GM21360 (cell line): ENCODE data around the gene LEFTY1.

Experiments used
- ATAC-seq: cut with Tn5 transposase; IDR thresholded peaks from one replicate; pipeline ENCODE4 v1.9.1; 2021; ENCODE audit warnings: mild to moderate bottlenecking, moderate library complexity; ENCODE audit not compliant: unreplicated experiment

The LEFTY1 gene

DNA sequence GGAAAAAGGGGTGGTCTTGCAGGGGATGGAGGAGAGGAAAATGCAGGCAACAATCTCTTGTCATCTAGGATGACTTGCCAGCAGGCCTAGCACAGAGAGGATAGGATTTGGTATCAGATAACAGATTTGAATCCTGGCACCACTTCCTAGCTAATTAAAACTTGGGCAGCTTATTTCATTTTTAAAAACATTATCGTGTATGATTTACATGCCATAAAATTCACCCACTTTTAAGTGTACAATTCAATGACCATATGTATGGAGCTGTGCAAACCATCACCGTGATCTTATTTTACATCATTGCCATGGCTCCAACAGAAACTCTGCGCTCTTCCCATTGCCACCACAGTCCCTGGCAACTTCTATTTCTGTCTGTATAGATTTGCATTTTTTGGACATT lies 28.2 kb upstream of the LEFTY1 start:
- no peak for ATAC-seq

DNA sequence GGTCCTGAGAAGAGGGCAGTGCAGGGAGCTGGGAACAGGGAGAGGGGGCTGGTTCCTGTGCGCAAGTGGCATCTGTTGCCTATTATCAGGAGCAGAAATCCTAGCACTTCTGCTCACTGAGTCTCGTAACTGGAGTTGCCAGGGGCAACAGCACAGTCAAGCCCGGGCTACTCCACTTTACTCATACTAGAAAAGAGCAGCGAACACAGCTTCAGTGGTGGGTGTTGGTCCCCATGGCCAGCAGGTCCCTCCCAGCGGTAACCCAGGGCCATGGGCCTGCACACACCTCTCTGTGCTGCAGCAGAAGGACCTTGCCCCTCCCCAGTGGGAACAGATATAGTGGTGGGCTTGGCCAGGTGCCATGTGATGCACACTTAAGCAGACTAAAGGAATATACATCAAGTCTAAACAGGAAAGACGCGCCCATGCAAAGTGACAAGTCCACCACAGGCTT lies 26.6 kb upstream of the LEFTY1 start:
- no peak for ATAC-seq

DNA sequence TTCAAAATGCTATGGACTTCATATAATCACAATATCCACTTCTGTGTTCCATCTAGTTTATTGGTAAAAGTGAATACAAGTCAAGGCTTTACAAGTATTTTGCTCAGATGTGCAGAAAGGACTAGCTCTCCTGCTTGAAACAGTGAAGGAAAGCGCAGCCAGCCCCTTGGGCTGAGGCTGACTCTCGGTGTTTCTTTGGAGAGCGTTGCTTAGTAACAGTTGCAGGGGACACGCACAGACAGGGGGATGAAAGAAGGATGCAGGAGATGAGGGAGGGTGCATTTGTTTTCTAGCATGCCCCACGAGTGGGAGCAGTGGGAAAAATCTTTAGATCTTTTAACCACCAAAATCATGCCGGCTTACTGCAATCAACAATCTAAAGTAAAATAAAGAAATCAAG lies 26.0 kb upstream of the LEFTY1 start:
- ATAC-seq = no peak

DNA sequence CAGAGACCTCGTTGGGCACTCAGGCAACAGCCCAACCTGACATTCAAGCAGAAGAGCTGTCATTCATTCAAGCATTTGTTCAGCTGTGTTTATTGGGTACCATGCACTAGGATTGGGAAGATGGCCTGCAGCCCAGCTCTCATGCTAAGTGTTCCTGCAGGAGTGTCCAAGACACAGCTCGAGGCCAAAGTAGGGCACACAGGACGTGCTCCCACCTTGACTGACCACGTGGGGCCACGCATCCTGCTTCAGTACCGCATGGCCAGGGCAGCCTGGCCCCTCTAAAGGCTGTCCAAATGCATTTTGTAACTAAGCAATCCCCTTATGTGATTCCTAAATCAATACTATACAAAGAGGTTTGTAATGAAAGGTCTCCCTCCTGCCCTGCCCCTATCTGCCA lies 25.4 kb upstream of the LEFTY1 start:
- ATAC-seq = no peak

DNA sequence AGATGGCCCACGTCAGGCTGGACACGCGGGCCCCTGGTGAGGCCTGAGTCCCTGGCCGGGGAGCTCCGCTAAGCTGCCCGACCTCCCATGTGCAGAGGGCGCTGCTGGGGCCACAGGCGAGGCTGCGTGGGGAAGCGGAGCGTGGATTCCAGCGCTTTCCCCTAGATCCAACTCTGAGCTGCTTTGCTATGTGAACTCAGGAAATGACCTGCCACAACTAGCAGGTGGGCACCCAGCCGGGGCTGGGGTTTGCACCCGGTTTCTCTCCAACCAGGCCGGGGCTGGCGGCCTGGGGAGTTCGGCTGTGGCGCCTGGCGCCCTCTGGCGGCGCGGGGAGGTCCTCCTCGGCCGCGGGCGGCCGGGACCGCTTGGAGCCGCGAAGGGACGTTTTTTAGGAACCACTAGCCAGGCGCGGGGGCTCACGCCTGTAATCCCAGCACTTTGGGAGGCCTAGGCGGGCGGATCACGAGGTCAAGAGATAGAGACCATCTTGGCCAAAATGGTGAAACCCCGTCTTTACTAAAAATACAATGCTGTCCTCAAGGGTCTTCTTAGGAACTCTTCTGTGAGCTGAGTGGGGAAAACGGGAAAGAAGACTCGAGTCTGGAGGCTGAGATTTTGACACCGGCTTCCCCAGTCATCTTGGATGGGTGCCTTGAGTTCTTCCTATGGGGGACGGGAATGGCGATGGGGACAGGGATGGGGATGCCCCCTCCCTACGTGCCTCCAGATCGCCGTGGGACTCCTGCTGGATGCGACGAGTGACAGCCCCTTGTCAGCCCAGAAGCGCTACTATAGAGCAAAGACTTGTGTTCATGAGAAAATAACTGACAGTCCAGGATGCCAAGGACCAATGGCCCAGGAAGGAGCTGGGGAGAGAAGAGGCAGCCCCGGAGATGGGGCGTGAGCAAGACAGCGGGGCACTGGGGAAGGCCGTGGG lies 22.5 kb upstream of the LEFTY1 start:
- ATAC-seq = peak; percentile 70

DNA sequence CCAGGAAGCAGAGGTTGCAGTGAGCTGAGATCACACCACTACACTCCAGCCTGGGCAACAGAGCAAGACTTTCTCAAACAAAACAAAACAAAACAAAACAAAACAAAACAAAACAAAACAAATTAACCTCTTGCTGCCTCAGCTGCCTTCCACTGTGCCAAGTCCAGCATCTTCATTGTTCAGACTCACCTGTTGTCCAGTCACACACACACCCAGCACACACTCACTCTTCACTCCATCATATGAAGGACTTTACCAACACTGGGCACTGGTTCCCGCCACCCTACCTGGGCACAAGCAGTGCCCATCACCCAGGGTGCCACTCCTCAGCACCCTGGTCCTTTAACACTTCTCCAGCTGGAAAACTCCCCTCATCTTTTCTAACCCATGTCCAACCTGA lies 20.5 kb upstream of the LEFTY1 start:
- no peak for ATAC-seq

DNA sequence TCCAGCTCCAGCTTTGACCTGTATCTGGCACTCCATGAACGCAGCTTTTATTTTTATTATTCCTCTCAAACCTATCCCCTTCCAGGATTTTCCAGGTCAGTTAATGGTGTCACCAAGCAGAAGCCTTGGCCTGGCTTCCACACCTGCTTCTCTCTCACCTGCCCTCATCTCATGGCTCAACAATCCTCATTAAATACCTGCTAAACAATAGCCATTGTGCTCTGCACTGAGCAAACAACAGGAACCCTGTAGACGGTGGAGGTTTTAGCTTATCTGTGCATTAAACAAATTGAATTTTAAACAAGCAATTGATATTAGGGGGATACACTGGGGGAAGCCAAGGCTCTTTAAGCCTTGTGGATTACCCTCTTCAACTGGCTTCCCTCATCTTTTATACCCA lies 19.8 kb upstream of the LEFTY1 start:
- ATAC-seq = no peak

DNA sequence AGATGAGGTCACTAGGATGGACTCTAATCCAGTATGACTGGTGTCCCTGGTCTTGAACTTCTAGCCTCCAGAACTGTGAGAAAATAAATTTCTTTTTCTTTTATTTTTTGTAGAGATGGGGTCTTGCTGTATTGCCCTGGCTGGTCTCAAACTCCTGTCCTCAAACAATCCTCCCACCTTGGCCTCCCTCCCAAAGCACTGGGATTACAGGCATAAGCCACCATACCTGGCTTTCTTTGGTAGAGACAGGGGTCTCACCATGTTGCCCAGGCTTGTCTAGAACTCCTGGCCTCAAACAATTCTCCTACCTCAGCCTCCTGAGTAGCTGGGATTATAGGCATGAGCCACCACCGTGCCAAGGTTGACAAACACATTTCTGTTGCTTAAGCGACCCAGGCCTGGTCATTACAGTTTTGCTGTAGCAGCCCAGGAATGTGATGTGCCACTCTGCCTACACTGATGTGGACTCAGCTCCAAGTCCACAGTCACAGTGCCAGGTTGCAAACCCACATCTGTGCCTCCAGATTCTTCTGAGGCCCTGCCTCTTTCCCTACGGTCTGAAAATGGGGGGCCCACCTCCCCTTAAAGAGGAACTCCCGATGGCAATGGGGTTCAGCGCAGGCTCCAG lies 19.2 kb upstream of the LEFTY1 start:
- ATAC-seq = no peak

DNA sequence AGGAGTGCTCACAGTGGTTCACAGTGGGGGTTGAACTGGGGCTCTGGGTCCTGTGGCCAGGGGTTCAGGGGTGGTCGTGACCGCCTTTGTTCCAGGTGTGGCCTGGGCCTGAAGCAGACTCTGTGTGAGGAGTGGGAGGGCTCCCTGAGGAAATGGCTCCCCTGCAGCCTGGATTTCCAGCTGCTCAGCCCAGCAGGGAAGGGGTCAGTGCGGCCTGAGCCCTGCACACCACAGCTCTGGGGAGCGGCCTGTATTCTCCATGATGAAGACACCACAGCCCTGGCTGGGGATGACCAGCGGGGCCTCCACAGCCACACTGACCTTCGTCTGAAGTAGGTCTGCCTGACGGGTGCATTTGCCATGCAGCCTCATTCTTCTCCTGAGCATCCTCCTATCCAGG lies 18.4 kb upstream of the LEFTY1 start:
- ATAC-seq = no peak

DNA sequence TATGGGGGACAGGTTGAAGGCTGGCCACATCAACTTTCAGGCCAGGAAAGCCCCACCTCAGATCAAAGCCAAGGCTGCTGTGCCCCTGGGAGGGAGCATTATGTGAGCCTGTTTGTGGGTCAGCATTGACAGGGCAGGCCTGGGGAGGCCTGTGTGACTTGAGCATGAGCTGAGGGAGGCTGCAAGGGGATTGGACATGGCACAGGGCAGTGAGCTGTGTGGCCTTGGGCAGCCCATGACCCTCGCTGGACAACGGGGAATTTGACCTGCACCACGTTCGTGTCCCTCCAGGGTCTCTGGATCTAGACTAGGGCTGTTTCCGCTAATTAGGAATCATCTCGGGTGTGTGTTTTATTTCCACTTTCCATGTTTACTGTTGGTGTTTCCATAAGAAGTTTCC lies 17.5 kb upstream of the LEFTY1 start:
- no peak for ATAC-seq

DNA sequence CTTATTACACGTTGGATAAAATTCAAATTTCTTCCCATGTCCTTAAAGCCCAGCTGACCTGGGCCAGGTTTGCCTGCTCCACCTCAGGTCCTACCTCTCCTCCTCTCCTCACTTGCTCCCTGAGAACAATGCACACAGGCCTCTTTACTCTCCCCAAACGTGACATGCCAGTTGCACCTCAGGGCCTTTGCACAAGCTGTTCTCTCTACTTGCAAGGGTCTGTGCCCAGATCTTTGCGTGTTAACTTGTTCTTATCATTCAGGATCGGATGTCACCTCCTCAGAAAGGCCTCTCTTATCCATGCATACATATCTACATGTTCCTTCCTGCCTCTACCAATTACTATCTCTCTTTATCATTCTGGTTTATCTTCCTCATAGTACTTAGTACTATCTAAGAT lies 14.7 kb upstream of the LEFTY1 start:
- no peak for ATAC-seq

DNA sequence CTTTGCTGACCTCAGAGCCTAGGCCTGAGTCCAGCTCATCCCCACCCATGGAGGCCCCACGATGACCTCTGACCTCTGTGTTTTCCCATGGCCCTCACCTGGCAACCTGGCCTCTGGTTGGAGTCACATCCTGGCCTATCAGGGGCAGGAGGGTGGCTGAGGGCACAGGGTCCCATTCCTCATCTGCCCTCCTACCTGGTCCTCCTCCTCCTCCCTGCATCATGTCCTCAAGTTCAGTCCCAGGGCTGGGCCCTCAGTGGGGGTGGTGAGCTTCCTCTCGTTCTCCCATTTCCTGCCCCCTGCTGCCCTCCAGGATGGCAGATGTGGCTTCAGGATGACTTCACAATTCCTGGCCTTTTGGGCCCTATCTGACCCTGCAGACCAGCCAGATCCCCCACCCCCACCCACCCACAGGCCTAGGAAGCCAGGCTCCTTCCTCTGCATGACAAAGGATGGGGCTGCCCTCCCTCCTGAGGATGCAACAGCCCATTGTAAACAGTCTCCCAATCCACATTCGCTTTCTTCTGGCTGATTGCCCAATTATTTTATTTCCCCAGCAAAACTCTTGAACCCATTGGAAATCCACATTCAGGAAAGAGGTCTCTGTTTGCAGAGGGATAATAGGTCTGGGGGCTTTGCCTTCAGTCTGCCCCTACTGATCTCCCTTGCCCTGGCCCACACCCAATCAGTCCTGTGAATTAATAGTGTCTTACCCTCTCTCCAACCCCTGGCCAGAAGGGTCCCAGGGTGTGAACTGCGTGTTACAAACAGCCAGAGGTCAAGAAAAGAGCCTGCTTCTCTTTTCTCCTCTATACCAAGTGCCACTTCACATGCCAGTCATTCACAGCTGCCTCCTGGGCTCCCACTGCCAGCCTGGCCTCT lies 10.3 kb upstream of the LEFTY1 start:
- no peak for ATAC-seq

DNA sequence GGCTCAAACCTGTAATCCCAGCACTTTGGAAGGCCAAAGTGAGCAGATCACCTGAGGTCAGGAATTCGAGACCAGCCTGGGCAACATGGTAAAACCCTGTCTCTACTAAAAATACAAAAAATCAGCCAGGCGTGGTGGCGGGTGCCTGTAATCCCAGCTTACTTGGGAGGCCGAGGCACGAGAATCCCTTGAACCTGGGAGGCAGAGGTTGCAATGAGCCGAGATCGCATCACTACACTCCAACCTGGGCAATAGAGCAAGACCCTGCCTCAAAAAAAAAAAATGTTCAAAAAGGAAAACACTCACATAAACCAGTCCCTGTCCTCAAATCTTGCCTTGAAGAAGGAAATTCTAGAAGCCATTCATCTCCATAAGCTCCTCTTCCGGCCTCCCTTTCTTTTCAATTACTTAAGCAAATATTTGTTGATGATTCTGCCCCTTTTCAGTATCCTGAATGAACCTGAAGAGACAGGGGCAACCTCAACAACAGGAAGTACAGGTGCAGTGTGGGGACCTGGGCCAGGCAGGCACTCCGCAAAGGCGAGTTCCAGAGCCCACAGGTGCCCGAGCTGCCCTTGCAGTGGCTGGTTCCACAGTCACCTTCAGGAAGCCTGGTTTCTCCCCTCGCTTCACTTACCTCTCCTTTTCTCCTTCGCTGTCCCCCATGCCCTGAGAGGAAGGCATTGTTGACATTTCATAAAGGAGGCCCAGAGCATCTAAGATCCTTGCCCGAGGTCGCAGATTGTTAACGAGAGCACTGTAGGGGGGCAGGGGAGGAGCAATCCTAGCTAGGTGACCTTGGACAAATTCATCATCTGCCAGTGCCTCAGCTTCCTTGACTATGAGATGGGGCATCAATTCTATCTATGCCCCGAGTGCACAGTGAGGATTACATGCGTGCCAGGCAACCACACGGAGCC lies 8.9 kb upstream of the LEFTY1 start:
- ATAC-seq = no peak

DNA sequence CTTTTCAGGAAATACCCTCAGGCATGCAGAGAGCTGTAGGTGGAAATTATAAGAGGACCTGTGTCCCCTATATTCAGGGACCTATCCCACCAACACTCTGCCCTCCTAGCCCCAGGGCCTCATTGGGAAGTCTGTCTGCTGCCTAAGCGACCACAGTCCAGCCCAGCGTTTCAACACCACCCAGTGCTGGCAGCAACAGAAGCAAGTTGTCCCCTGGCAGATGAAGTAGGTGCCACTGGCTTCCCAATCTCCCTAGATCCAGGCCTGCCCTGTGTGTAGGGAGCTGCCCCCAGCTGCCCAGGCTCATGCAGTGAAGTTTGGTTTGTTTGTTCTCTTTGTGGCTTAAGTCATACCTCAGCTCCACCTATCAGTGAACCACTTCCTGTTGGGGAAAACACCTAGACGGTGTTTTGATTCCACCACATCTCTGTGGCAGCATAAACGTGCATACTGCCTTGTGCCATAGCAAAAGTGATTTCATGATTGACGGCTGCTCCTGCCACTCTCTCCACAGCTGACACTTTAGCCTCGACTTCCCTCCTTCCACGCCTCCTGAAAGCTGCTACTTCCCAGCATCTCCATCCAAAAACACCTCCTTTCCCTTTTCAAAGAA lies 8.1 kb upstream of the LEFTY1 start:
- ATAC-seq = peak; percentile 100

DNA sequence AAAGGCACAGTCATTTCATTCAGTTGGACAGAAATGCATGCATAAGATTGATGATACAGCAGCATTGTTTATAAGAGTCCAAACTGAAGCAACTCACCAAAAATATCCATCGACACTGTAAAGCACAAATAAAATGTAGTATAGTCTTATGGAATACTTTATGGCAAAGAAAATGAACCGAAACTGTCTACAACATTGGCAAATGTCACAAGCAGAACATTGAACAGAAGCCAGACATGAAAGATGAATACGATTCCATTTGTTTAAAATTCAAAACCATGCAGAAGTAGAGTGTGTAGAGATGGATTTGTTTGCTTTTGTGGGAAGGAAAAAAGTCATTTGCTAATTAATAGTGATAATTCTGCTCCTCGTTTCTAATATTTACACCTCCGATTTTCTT lies 7.5 kb upstream of the LEFTY1 start:
- ATAC-seq = no peak

DNA sequence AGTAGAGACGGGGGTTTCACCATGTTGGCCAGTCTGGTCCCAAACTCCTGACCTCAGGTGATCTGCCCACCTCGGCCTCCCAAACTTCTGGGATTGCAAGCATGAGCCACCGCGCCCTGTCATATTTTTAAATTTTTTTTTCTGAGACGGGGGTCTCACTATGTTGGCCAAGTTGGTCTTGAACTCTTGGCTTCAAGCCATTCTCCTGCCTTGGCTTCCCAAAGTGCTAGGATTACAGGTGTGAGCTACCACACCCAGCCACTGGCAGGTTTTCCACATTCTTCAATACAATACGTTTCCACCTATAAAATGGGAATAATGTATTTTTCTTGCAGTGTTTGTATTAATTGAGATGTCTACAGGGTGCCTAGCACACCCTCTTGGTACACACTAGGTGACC lies 3.4 kb upstream of the LEFTY1 start:
- no peak for ATAC-seq

DNA sequence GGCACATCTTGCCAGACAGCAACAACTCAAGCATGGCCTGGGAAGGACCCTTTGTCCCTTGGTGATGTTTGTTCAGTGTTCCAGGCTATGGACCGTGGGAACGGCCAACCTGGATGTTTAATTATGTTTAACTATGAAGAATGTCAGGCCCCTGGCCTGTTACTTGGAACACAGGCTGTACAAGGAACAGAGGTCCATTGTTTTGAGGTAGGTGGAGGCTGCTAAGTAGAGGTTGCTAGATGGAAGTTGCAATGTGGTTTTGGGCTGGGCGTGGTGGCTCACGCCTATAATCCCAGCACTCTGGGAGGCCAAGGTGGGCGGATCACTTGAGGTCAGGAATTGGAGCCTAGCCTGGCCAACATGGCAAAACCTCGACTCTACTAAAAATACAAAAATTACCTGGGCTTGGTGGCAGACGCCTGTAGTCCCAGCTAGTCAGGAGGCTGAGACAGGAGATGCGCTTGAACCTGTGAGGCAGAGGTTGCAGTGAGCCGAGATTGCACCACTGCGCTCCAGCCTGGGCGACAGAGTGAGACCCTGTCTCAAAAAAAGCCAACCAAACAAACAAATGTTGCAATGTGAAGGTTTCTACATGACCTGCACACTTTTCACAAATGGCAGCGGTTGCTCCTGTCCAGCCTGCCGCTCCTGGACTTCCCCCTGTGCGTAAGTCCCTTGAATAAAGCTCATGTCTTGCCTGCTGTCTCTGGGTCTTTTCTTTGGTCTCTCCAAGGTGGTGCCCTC lies 2.5 kb upstream of the LEFTY1 start:
- no peak for ATAC-seq

DNA sequence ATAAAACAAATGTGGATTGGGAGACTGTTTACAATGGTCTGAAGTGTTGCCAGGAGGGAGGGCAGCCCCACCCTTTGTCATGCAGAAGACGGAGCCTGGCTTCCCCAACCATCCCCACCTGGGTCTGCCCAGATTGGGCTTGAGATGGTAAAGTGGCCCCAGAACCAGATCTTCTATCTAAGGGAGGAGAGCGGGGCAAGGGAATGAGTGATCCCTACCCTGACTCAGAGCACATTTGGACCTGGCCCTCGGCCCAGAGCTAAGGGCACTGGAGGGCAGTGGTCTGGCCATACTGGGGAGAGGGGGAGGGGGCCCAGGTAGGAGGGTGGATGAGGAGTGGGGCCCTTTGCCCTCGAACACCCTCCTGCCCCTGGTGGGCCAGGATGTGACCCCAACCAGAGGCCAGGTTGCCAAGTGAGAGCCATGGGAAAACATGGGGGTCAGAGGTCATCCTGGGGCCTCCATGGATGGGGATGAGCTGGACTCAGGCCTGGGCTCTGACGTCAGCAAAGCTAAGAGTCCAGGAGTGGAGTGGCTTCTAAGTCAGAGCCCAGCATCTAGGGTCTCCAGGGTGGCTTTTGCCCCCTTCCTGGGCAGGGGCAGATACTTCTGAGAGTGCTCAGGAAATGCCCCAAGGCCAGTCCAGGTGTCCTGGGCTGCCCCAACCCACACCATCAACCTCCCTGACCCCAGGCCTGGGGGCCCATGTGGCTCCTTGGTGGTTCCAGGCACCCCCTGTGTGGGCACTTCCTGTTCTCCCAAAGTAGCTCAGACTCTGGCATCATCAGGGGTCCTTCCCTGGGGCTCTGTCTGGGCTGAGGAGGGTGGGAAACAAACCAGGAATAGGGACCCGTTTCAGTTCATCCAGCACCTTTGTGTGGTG lies 1.6 kb upstream of the LEFTY1 start:
- no peak for ATAC-seq
